Gastrocnemius medialis (tissue), 4 donors: ENCODE results near the gene RGS18. TPM values are rescaled to one million over a fixed set of nuclear protein-coding genes. Genes with fewer than 3 reads are reported as not detected.
"Not testable (repeated sequence)": the region's sequence is repeated elsewhere in the genome, so short reads cannot be mapped to it uniquely, and the experiment has no call there.

Experiments used
- ATAC-seq, 2 donors: fragments of 150-250 bp; one replicate each; pipeline ENCODE4 v1.9.1; 2016
- DNase-seq, 2 donors: peaks; one replicate each; pipeline ENCODE4 v3.0.0-alpha.2; 2019
- H3K27ac ChIP-seq, 4 donors: fragments of 200-600 bp; sonication (generic); 1 replicate in 1 of 4; 2 replicates in 3 of 4; pipeline ENCODE4 v1.5.1; 2016 to 2018; ENCODE audit warnings: mild to moderate bottlenecking in 2 of 4, moderate library complexity in 1 of 4
- H3K27me3 ChIP-seq, 3 donors: fragments of 200-600 bp; sonication (generic) in 2 of 3; 1 replicate in 1 of 3; 2 replicates in 2 of 3; pipeline versions ENCODE4 v1.5.1 to v1.6.0; 2016 to 2019; ENCODE audit warnings: mild to moderate bottlenecking in 1 of 3, moderate library complexity in 1 of 3
- H3K36me3 ChIP-seq, 2 donors: fragments of 200-600 bp; sonication (generic) in 1 of 2; one replicate each; pipeline ENCODE4 v1.5.1; 2017 to 2018
- H3K4me1 ChIP-seq, 2 donors: fragments of 200-600 bp; sonication (generic) in 1 of 2; one replicate each; pipeline ENCODE4 v1.5.1; 2016 to 2017; ENCODE audit warnings: mild to moderate bottlenecking in 2 of 2
- H3K4me3 ChIP-seq, 4 donors: fragments of 200-600 bp; sonication (generic) in 3 of 4; 1 replicate in 1 of 4; 2 replicates in 3 of 4; pipeline ENCODE4 v1.5.1; 2016 to 2019; ENCODE audit warnings: mild to moderate bottlenecking in 2 of 4
- H3K9me3 ChIP-seq, 3 donors: fragments of 200-600 bp; sonication (generic) in 2 of 3; 1 replicate in 1 of 3; 2 replicates in 2 of 3; pipeline ENCODE4 v1.5.1; 2016 to 2019
- CTCF ChIP-seq, 5 experiments: fragments of 450-650 bp in 3 of 5; fragments of 200-600 bp in 2 of 5; sonication (generic) in 2 of 5; IDR thresholded peaks in 4 of 5; conservative IDR thresholded peaks in 1 of 5; 1 replicate in 4 of 5; 2 replicates in 1 of 5; pipeline ENCODE4 v1.5.1; 2016 to 2019; ENCODE audit warnings: antibody characterized with exemption in 5 of 5, mild to moderate bottlenecking in 3 of 5, moderate library complexity in 3 of 5
- POLR2A ChIP-seq, 2 donors: fragments of 450-650 bp; IDR thresholded peaks; one replicate each; pipeline ENCODE4 v1.6.1; 2017; ENCODE audit warnings: antibody characterized with exemption in 2 of 2, mild to moderate bottlenecking in 2 of 2, moderate library complexity in 2 of 2
- in situ Hi-C, 4 donors: fragments of 200-750 bp; cut with MboI; loops; one replicate each; pipeline versions ENCODE4 v1.15.0 to v1.8.0; 2017; ENCODE audit warnings: low sequenced_read_pairs in 4 of 4
- intact Hi-C: fragments of 100-400 bp; cut with DNase I; formaldehyde crosslinking; loops from one replicate; pipeline ENCODE4 v1.15.1; 2023; ENCODE audit warnings: low total_unique reads
- total RNA-seq, 4 donors: library from RNA; depleted of rRNA; stranded (reverse); fragments of >200 nt; gene quantifications; one replicate each; pipeline versions ENCODE4 v1.1.0 to v1.2.3, GENCODE V29; 2016

The RGS18 gene
- total RNA-seq, 4 donors from 2014 or later = 0.78 to 1.0 TPM; not detected in 2

GRCh38 chr1:192160196-192160595 is 1.9 kb downstream of the RGS18 start:
- Histone ChIP-seq H3K36me3 (no peaks in the 10 kb centered on the region), H3K9me3 (no peaks in the 10 kb centered on the region), H3K27ac (no peak overlapping the region), H3K4me1 (no peaks in the 10 kb centered on the region), H3K27me3 (no peaks in the 10 kb centered on the region), H3K4me3 (no peak overlapping the region)
- DNase-seq (no peak), ATAC-seq (no peak)
- intact Hi-C loops (no loop called here), in situ Hi-C loops (no loop called here)
- TF ChIP-seq POLR2A (IDR thresholded peaks at IDR 0.05) (no peak), CTCF (IDR thresholded peaks at IDR 0.05 in 4 of 5, conservative IDR thresholded peaks at IDR 0.05 in 1 of 5) (no peak)

- intact Hi-C loops = no loop called here
- Histone ChIP-seq H3K4me3 (no peak overlapping the region), H3K27ac (no peak overlapping the region), H3K36me3 (no peaks in the 10 kb centered on the region), H3K4me1 (no peaks in the 10 kb centered on the region), H3K9me3 (no peaks in the 10 kb centered on the region), H3K27me3 (no peaks in the 10 kb centered on the region)
- ATAC-seq (no peak), DNase-seq (no peak)
- in situ Hi-C loops = no loop called here
- TF ChIP-seq CTCF (IDR thresholded peaks at IDR 0.05 in 4 of 5, conservative IDR thresholded peaks at IDR 0.05 in 1 of 5) (no peak), POLR2A (IDR thresholded peaks at IDR 0.05) (no peak)
These were observed 3.7 kb downstream of the RGS18 start for GRCh38 chr1:192161976-192162375.

- H3K36me3 ChIP-seq = no peaks in the 10 kb centered on the region
- in situ Hi-C loops = no loop called here
- no peak overlapping the region for H3K4me3 ChIP-seq
- intact Hi-C loops = no loop called here
- TF ChIP-seq CTCF (IDR thresholded peaks at IDR 0.05 in 4 of 5, conservative IDR thresholded peaks at IDR 0.05 in 1 of 5) (no peak), POLR2A (IDR thresholded peaks at IDR 0.05) (no peak)
- ATAC-seq (no peak), DNase-seq (no peak)
- no peaks in the 10 kb centered on the region for H3K27me3 ChIP-seq
- no peak overlapping the region for H3K27ac ChIP-seq
- no peaks in the 10 kb centered on the region for H3K4me1 ChIP-seq
- no peaks in the 10 kb centered on the region for H3K9me3 ChIP-seq
These were observed 4.1 kb downstream of the RGS18 start for GRCh38 chr1:192162376-192162775.

- not testable (repeated sequence) for H3K36me3 ChIP-seq, ATAC-seq
These were observed 6.7 kb downstream of the RGS18 start for GRCh38 chr1:192165002-192165401.

GRCh38 chr1:192167011-192167410 is 8.7 kb downstream of the RGS18 start:
- H3K27me3 ChIP-seq = no peaks in the 10 kb centered on the region
- in situ Hi-C loops = no loop called here
- no peak overlapping the region for H3K4me3 ChIP-seq
- H3K4me1 ChIP-seq = no peaks in the 10 kb centered on the region
- DNase-seq = no peak
- no peaks in the 10 kb centered on the region for H3K36me3 ChIP-seq
- no peak overlapping the region for H3K27ac ChIP-seq
- no peak for ATAC-seq
- H3K9me3 ChIP-seq = no peaks in the 10 kb centered on the region
- TF ChIP-seq CTCF (IDR thresholded peaks at IDR 0.05 in 4 of 5, conservative IDR thresholded peaks at IDR 0.05 in 1 of 5) (no peak), POLR2A (IDR thresholded peaks at IDR 0.05) (no peak)
- intact Hi-C loops = no loop called here

More at GRCh38 chr1:192165002-192165401, 6.7 kb downstream of the RGS18 start:
- in situ Hi-C loops, intact Hi-C loops, H3K4me3 ChIP-seq, H3K27ac ChIP-seq, H3K4me1 ChIP-seq, H3K27me3 ChIP-seq, H3K9me3 ChIP-seq, DNase-seq: not testable (repeated sequence)
